HCT116 (cell line): Measurements from ENCODE around the gene TIMP4. TPM values are rescaled to one million over a fixed set of nuclear protein-coding genes. Genes with fewer than 3 reads are reported as not detected.

ENCODE experiments used
- ATAC-seq: fragments of 200-7000 bp; cut with Tn5 transposase; 2 replicates; pipeline ENCODE4 v1.9.1; 2020; ENCODE audit warnings: mild to moderate bottlenecking, moderate library complexity
- BruUV-seq: library from RNA; stranded (reverse); fragments of 400-500 nt; replicated peaks from 2 replicates; lab custom pipeline; 2021; lab: Mats Ljungman, UMichigan
- CTCF ChIA-PET: fragments of 300-600 bp; sonication (Branson Sonifier 250); formaldehyde crosslinking; loops from one replicate; lab custom pipeline; 2021; ENCODE audit warnings: antibody characterized with exemption; lab: Charles Lee
- POLR2A ChIA-PET: fragments of 300-600, 350-600 bp; sonication (Branson Sonifier 250); formaldehyde crosslinking; loops from one replicate; lab custom pipeline; 2021; ENCODE audit warnings: antibody characterized with exemption; lab: Charles Lee
- RAD21 ChIA-PET, 2 experiments: fragments of 300-600 bp; sonication (Branson Sonifier 250); formaldehyde crosslinking; loops; one replicate each; lab custom pipeline; 2023; ENCODE audit warnings: low total read pairs in 2 of 2; ENCODE audit not compliant: uncharacterized antibody in 2 of 2, unreplicated experiment in 2 of 2, low non-redundant PET in 1 of 2; lab: Charles Lee
- DNase-seq: peaks from one replicate; pipeline ENCODE4 v3.0.0-alpha.2; 2010; ENCODE audit warnings: low read depth, low spot score
- H2AFZ ChIP-seq: fragments of 200-600 bp; shearing (Covaris generic), sonication (generic); 2 replicates; pipeline ENCODE4 v1.6.1; 2017; ENCODE audit warnings: low read depth, mixed run types, mixed read lengths, antibody characterized with exemption, low read length; ENCODE audit not compliant: poor library complexity, severe bottlenecking
- H3K27ac ChIP-seq: 2 replicates; pipeline ENCODE4 v1.5.1; 2012; ENCODE audit warnings: low read depth, low read length
- H3K27me3 ChIP-seq: fragments of 200-600 bp; sonication (generic); 2 replicates; pipeline ENCODE4 v1.6.1; 2016; ENCODE audit warnings: mixed run types, low read length, mixed read lengths; ENCODE audit not compliant: insufficient read depth
- H3K36me3 ChIP-seq, 2 experiments: fragments of 200-500 bp in 1 of 2; fragments of 200-600 bp in 1 of 2; sonication (Bioruptor generic) in 1 of 2; sonication (generic) in 1 of 2; 2 replicates each; pipeline versions ENCODE4 v1.5.1 to v1.6.1; 2014 to 2016; ENCODE audit warnings: low read length in 2 of 2, inconsistent platforms in 1 of 2, mixed read lengths in 1 of 2, mixed run types in 1 of 2; ENCODE audit not compliant: insufficient read depth in 2 of 2, control insufficient read depth in 1 of 2
- H3K4me1 ChIP-seq, 2 experiments: fragments of 200-600 bp in 1 of 2; sonication (generic) in 1 of 2; 2 replicates each; pipeline versions ENCODE4 v1.5.1 to v1.6.1; 2012 to 2017; ENCODE audit warnings: low read length in 2 of 2, inconsistent platforms in 1 of 2, mild to moderate bottlenecking in 1 of 2, mixed read lengths in 1 of 2, mixed run types in 1 of 2, moderate library complexity in 1 of 2; ENCODE audit not compliant: insufficient read depth in 2 of 2, control insufficient read depth in 1 of 2
- H3K4me2 ChIP-seq: fragments of 200-600 bp; sonication (generic); 2 replicates; pipeline ENCODE4 v1.6.1; 2017; ENCODE audit warnings: mixed run types, low read length, mixed read lengths
- H3K4me3 ChIP-seq, 2 experiments: fragments of 200-600 bp in 1 of 2; sonication (generic) in 1 of 2; replicated peaks in 1 of 2; 2 replicates each; pipeline ENCODE4 v1.5.1; 2011 to 2016; ENCODE audit warnings: low read length in 2 of 2, control low read depth in 1 of 2, low read depth in 1 of 2, mild to moderate bottlenecking in 1 of 2, mixed read lengths in 1 of 2, mixed run types in 1 of 2
- H3K79me2 ChIP-seq: fragments of 200-600 bp; sonication (generic); 2 replicates; pipeline ENCODE4 v1.6.1; 2017; ENCODE audit warnings: mild to moderate bottlenecking, mixed run types, low read length, moderate library complexity, mixed read lengths; ENCODE audit not compliant: insufficient read depth
- H3K9ac ChIP-seq: fragments of 200-600 bp; sonication (generic); 2 replicates; pipeline ENCODE4 v1.6.1; 2016; ENCODE audit warnings: low read length, mixed read lengths
- H3K9me2 ChIP-seq: fragments of 200-600 bp; sonication (generic), shearing (Covaris generic); 2 replicates; pipeline ENCODE4 v1.6.1; 2017; ENCODE audit warnings: mixed run types, mild to moderate bottlenecking, moderate library complexity; ENCODE audit not compliant: insufficient read depth
- H3K9me3 ChIP-seq, 2 experiments: fragments of 200-500 bp in 1 of 2; fragments of 200-600 bp in 1 of 2; sonication (Bioruptor generic) in 1 of 2; sonication (generic) in 1 of 2; 2 replicates each; pipeline ENCODE4 v1.6.1; 2014 to 2017; ENCODE audit warnings: low read length in 2 of 2, mixed read lengths in 2 of 2, inconsistent platforms in 1 of 2, low read depth in 1 of 2, mild to moderate bottlenecking in 1 of 2, mixed run types in 1 of 2, moderate library complexity in 1 of 2; ENCODE audit not compliant: control insufficient read depth in 1 of 2, insufficient read depth in 1 of 2
- H4K20me1 ChIP-seq: fragments of 200-600 bp; sonication (generic), shearing (Covaris generic); 2 replicates; pipeline ENCODE4 v1.6.1; 2017; ENCODE audit warnings: mixed run types, mild to moderate bottlenecking, moderate library complexity; ENCODE audit not compliant: insufficient read depth
- CEBPB ChIP-seq: IDR thresholded peaks from 2 replicates; pipeline ENCODE4 v1.6.1; 2012; ENCODE audit warnings: low read depth
- ELF1 ChIP-seq: IDR thresholded peaks from 2 replicates; pipeline ENCODE4 v1.6.1; 2012; ENCODE audit warnings: low read depth, borderline replicate concordance
- POLR2AphosphoS5 ChIP-seq: IDR thresholded peaks from 2 replicates; pipeline ENCODE4 v1.6.1; 2011; ENCODE audit warnings: mild to moderate bottlenecking, low read depth, low read length, moderate library complexity
- YY1 ChIP-seq: IDR thresholded peaks from 2 replicates; pipeline ENCODE4 v1.6.1; 2011; ENCODE audit warnings: low read length, low read depth, moderate library complexity, mild to moderate bottlenecking; ENCODE audit not compliant: insufficient replicate concordance; ENCODE audit errors: extremely low read depth
- ZNF274 ChIP-seq: fragments of 200-500 bp; sonication (Bioruptor generic); IDR thresholded peaks from 2 replicates; pipeline ENCODE4 v1.6.1; 2014; ENCODE audit warnings: mild to moderate bottlenecking, low read depth, low read length, inconsistent platforms
- intact Hi-C: fragments of 100-400 bp; cut with micrococcal nuclease; formaldehyde crosslinking; loops from 2 replicates; pipeline ENCODE4 v1.10.0; 2022
- total RNA-seq: library from RNA; stranded (reverse); gene quantifications from one replicate; pipeline ENCODE4 v1.2.1, GENCODE V29; 2021; ENCODE audit not compliant: unreplicated experiment
- TF ChIP-seq, protein P1 (sequence below): IDR thresholded peaks from 2 replicates; pipeline ENCODE4 v1.6.1; 2012

Gene TIMP4
- total RNA-seq, 1 experiment from 2014 or later: not detected

- TF ChIP-seq YY1: no peak
These were observed 38.0 kb upstream of the TIMP4 start (continued) for GRCh38 chr3:12196684-12197083.

GRCh38 chr3:12195231-12195630 is 36.5 kb upstream of the TIMP4 start:
- Histone ChIP-seq H3K27me3 (no peaks in the 10 kb centered on the region), H3K4me3 (no peak overlapping the region), H2AFZ (no peak overlapping the region), H3K9me2 (no peaks in the 10 kb centered on the region), H4K20me1 (no peaks in the 10 kb centered on the region), H3K79me2 (no peaks in the 10 kb centered on the region), H3K9ac (0 out of 2 replicates have a peak overlapping the region, but pooled peaks have one; percentile 8), H3K27ac (no peak overlapping the region; the same call in 1 of the 2 replicates), H3K36me3 (no peaks in the 10 kb centered on the region), H3K9me3 (no peaks in the 10 kb centered on the region), H3K4me1 (peaks cover 27 to 42% of the 10 kb centered on the region in 2 experiments), H3K4me2 (peak overlapping the region; percentile 62)
- ATAC-seq (no peak), DNase-seq (no peak)
- intact Hi-C loops: loop anchor here (5.0 kb wide), 1 partner anchor 92 kb away; the partner anchor contains the start of gene PPARG
- TSS peak; percentile 85 for BruUV-seq
- CTCF ChIA-PET: interaction anchor here (0.8 to 4.1 kb wide), 13 partner anchors 10 to 285 kb away, joined by 3 to 33 read pairs (median 5); no protein-coding TSS in a partner anchor
- POLR2A ChIA-PET: interaction anchor here (1.1 to 2.4 kb wide), 3 partner anchors 14 to 285 kb away, joined by 3 to 10 read pairs (median 3); no protein-coding TSS in a partner anchor
- TF ChIP-seq ELF1 (no peak), POLR2AphosphoS5 (no peak), ZNF274 (no peak), CEBPB (no peak)
- TF ChIP-seq, protein P1, sequence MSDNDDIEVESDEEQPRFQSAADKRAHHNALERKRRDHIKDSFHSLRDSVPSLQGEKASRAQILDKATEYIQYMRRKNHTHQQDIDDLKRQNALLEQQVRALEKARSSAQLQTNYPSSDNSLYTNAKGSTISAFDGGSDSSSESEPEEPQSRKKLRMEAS: no peak
- RAD21 ChIA-PET: no interaction called here
